AG10803 (cell line): ENCODE results near the gene IQCE.
A peak's percentile ranks its signal among the peaks of the same experiment; 100 is the strongest.

ENCODE experiments used
- DNase-seq: peaks from one replicate; pipeline ENCODE4 v3.0.0; 2010; ENCODE audit warnings: low read depth
- H3K4me3 ChIP-seq: 2 replicates; pipeline ENCODE4 v1.5.1; 2011; ENCODE audit warnings: mild to moderate bottlenecking, low read length, control low read depth
- TF ChIP-seq, protein P1 (sequence below): conservative IDR thresholded peaks from 2 replicates; pipeline ENCODE4 v1.5.1; 2011; ENCODE audit warnings: mild to moderate bottlenecking, low read length, control low read depth, inconsistent platforms

The IQCE gene

DNA sequence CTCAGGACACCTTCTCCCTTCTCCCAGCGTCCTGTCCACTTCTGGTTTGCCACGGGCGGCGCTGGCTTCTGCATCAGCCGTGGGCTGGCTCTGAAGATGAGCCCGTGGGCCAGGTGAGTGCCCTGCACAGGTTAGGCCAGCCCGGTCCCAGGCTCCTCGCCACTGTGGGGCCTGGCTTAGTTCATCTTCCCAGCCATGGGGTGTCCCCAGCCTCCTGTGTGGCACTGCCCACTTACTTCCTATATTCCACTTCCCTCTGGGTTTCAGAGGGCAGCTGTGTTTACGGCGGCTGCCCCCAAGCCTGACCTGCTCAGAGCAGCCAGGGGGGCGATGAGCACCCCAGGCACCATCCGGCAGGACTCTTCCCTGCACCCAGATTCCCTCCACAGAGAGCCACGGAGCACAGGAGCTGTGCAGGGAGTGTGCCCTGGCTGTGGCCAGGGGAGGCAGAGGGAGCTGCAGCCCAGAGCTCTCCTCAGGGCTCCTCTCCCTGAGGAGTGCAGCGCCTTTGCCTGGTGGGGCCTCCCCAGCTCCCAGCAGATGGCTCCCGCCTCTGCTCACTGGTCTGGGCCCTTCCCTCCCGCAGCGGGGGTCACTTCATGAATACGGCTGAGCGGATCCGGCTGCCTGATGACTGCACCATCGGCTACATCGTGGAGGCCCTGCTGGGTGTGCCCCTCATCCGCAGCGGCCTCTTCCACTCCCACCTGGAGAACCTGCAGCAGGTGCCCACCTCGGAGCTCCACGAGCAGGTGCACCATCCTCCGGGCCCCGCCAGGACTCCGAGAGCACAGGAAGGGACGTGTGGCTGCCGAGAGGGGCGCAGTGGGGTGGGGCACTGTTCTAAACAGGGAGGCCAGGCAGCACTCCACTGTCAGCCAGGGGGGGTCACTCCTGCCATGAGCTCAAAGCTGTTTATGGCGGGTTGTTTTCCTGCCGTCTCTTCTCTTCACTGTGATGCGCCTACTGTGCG lies 32.8 kb upstream of the IQCE start:
- no peak for DNase-seq
- TF ChIP-seq, protein P1, sequence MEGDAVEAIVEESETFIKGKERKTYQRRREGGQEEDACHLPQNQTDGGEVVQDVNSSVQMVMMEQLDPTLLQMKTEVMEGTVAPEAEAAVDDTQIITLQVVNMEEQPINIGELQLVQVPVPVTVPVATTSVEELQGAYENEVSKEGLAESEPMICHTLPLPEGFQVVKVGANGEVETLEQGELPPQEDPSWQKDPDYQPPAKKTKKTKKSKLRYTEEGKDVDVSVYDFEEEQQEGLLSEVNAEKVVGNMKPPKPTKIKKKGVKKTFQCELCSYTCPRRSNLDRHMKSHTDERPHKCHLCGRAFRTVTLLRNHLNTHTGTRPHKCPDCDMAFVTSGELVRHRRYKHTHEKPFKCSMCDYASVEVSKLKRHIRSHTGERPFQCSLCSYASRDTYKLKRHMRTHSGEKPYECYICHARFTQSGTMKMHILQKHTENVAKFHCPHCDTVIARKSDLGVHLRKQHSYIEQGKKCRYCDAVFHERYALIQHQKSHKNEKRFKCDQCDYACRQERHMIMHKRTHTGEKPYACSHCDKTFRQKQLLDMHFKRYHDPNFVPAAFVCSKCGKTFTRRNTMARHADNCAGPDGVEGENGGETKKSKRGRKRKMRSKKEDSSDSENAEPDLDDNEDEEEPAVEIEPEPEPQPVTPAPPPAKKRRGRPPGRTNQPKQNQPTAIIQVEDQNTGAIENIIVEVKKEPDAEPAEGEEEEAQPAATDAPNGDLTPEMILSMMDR, result no peak

DNA sequence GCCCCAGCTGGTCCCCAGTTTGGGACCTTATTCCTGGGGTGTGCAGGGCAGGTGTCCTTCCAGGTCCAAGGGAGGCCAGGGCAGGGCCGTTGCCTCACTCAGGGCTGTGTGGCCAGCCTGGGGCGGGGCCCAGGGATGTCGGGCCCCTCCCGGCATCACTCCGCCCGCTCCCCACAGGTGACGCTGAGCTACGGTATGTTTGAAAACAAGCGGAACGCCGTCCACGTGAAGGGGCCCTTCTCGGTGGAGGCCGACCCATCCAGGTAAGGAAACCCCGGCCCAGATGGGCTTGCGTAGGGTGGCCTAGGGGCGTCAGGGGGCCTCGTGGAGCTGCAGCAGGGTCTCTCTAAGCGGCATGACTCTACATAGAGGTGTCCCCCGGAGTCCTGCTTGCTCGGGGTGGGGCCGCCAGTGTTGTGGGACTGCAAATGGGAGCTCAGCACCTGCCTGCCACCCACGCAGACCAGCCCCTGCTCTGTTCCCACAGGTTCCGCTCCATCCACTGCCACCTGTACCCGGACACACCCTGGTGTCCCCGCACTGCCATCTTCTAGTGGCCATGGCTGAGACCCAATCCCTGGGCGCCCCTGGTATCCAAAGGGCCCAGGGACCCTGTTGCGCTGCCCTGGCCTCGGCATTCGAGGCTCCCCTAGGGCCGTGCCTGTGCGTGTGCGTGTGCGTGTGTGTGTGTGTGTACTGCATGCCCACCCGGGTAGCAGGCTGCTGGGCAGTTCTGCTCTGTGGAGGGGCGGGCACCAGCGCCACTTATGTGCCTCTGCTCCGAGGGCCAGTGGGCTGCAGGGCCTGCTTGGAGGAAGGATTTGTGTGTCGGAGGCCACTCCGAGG lies 31.9 kb upstream of the IQCE start:
- no peak overlapping the region for H3K4me3 ChIP-seq
- TF ChIP-seq, protein P1, result no peak
- DNase-seq, result no peak

More for the DNA sequence above, 32.8 kb upstream of the IQCE start:
- H3K4me3 ChIP-seq, result no peak overlapping the region

DNA sequence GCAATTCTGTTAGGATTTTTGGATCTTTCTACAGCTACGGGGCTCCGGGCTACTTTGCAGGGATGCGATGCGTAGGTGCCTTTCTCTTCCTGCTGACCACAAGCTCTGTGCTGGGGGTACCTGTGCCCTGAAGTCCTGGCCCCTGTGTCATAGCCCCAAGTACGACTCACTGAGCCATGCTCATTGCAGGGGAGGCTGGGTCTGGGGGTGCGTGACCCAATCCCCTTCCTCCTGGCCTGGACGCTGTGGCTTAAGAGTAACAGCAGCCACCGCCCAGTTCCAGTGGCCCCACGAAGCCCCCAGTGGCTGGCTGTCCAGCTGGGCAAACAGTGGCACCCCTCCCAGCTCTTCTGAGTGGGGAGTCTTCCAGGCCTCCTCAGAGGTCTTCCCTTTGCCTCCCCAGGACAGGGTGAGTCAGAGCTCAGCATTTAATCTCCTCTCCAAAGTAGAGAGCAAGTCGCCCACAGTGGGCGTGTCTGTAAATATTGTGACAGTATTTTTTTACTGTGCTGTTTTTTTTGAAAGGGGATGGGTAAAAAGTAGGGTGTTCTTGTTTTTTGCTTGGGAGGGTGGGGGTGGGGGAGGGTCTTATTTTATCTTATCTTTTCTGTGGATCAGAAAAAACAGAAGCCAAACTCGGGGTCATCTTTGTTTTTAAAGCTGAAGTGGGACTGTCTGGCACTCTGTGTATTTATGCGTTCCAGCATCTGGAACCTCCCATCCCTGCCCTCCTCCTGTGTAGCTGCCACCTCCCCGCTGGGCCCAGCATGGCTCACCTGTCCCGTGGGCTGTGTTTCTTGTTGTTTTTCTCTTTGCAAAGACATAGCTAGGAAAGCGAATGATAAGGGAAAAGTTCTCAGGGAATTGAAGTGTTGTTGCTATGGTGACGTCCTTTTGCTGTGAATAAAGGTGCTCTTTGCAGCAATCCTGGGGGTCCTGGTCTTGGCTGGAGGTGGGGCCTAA lies 31.0 kb upstream of the IQCE start:
- TF ChIP-seq, protein P1, result no peak
- no peak overlapping the region for H3K4me3 ChIP-seq
- DNase-seq, result peak; percentile 60

DNA sequence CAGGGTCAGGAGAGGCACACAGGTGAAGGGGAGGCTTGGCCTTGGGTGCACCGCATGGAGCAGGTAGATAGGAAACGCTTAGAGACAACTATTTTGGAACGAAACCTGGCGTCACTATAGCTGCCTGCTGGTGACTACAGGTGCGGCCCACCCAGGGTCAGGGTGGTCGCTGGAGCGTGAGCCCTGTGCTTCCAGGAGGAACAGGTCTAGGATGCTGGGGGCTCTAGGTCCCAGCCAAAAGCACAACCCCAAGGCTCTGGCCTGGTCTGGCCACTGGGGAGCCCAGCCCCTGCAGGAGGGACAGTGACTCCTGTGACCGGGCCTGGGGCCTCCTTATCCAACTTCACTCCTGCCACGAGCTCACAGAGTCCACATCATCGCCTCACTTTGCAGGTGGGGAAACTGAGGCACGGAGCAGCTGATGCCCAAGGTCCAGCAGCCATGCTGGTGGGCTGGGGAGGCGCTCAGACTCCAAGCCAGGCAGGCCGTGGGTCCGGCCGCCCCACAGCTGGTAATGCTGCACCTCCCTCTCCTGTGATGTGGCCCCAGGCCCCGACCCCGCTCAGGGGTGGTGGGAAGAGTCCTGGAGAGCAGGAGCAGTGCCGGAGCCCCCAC lies 30.2 kb upstream of the IQCE start:
- TF ChIP-seq, protein P1, result no peak
- DNase-seq, result no peak
- H3K4me3 ChIP-seq, result no peak overlapping the region

DNA sequence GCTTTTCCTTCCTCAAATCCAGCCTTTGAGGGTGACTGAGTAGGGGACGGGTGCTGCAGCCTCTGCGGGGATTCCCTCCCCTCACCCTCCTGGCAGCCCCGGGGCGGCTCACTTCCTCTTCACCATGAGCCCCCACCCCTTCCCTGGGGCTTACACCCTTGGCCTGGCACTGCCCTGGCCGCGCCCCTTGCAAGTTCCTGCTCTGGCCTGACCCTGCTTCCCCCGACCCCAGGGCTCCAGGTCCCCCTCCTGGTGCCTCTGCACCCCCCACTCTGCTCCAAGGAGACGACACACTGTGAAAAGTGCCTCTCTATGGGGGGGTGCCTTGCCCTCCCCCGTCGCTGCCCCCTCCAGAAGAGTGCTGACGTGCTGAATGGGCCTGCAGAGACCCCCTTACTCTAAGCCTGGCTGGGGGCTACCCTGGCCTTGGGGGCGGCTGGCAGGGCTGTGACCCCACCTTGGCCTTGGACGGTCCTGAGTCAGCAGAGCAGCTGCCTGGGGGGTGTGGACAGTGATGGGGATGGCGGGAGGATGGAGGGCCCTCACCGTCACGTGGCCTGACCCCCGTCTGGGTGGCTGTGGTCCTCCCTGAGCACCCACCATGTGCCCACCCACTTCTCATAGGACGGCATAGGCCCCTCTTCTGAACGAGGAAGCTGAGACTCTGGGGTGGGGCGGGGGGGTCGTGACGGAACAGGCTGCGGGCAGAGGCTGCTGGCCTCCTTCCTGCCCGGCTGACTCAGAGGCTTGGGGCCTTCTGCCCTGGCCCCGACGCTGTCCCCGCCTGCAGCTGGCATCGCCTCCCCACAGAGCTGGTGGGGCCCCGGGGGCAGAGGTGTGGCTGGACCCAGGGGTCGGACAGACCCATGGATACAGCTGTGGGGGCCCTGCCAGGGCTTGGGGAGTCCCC lies 29.4 kb upstream of the IQCE start:
- DNase-seq, result peak; percentile 61
- TF ChIP-seq, protein P1, result no peak
- no peak overlapping the region for H3K4me3 ChIP-seq
